ENCODE results near the gene MYBPC1.

GRCh38 chr12:101655393-101655792 lies 60.6 kb downstream of the MYBPC1 start:
- no peak for TF ChIP-seq POLR2A (IDR thresholded peaks at IDR 0.05)
- no peak for TF ChIP-seq CTCF (IDR thresholded peaks at IDR 0.05)
